ENCODE data around the gene FMO5.
A peak's percentile ranks its signal among the peaks of the same experiment; 100 is the strongest.
"Not testable (repeated sequence)": the region's sequence is repeated elsewhere in the genome, so short reads cannot be mapped to it uniquely, and the experiment has no call there.

The FMO5 gene, protein sequence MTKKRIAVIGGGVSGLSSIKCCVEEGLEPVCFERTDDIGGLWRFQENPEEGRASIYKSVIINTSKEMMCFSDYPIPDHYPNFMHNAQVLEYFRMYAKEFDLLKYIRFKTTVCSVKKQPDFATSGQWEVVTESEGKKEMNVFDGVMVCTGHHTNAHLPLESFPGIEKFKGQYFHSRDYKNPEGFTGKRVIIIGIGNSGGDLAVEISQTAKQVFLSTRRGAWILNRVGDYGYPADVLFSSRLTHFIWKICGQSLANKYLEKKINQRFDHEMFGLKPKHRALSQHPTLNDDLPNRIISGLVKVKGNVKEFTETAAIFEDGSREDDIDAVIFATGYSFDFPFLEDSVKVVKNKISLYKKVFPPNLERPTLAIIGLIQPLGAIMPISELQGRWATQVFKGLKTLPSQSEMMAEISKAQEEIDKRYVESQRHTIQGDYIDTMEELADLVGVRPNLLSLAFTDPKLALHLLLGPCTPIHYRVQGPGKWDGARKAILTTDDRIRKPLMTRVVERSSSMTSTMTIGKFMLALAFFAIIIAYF

DNA sequence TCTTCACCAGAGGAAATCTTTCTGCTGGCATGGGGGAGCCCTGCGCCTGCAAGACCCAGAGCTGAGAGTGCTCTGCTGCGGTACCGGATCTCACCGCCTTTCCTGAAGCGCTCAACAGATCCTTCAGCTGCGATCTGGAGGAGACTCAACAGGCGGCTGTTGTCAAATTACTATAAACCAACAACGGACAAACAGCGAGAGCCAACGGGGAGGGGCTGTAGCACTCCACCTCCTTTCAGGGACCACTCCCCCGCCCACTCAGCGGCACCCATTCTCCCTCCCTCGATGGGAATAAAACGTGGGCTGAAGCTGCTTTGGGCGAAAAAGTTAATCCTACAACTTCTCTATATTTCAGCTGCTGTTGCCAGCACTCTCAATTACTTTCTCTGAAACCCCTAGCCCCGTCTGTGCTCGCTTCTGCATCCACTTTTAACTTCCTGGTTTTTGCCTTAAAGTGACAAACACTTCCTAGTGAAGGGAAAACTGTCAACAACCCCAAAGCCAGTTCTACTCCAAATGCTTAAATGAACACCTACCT lies at the start of gene FMO5:
Gene FMO5, minus strand, starts transcription at position 147 of the 538 bp plus-strand sequence. CDS start 310 bp downstream, outside the sequence.
- DNase-seq = peak; percentile 39

DNA sequence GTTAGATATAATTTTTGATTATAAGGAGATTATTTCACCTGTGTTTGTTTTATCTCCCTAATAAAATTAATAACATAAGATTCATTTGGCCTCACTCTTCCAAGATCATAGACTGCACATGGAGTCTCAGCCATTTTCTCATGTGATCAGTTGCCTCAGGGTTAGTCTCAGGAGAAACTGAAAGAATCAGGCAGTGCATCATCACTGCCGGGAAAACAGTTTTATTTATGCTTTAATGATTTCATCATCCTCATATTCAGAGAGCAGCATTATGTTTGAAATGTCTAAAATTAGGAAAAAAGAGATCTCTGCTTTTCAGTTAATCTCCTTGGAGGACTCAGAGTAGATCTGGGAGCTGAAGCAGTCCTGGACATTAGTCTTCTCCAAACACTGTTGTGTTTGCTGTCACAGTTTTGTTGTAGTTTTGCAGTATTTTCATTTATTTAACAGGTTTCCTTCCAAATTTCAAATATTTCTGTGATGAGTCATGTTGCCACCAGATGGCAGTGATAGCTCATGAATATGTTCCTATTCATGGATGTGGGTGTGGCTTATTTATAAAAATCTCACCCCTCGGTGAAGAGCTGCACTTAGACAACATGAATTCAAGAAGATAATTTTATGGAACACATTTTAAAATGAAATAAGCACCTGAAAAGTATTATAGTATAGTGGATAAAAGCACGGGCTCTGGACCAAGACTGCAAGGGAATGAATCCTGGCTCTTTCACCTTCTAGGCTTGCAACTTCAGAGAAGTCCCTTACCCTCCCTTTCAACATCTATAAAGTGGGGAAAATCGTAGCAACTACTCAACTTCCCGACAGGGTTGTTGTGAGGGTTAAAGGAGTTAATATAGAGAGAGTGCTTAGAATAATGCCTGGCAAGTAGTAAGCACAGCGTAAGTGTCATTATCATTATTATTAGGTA lies 48.5 kb upstream of the FMO5 start:
- no peak for DNase-seq

DNA sequence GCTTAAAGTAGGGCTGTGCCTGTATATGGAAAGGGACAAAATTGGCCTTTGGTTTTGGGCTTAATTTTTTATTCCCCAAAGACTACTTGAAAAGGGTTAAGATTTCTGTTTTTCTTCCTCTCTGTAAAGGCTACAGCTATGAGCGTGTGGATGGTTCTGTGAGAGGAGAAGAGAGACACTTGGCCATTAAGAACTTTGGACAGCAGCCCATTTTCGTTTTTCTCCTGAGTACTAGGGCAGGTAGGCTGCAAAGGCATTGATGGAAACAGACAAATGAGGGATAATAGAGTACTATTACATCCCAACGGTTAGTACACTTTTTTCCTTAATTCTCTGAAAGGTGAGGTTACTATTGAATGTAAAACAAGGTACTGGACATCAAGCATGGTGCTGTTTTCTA lies 46.9 kb upstream of the FMO5 start:
- no peak for DNase-seq

DNA sequence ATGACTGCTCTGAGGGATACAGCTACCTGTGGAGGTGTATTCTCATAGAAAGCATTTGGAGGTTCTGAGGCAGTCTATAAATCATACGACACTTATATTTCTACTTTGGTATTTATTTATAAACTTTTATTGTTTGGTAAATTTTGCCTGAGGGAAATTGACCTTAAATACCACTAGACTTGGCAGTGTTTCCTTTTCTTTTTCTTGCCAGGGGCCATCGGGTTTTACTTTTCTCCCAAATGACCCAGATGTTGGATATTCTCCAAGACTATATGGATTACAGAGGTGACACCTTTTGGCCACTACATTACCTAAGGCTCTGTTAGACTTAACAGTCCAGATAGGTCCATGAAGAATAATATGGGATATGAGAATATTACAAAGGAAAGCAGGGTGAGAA lies 45.6 kb upstream of the FMO5 start:
- no peak for DNase-seq

DNA sequence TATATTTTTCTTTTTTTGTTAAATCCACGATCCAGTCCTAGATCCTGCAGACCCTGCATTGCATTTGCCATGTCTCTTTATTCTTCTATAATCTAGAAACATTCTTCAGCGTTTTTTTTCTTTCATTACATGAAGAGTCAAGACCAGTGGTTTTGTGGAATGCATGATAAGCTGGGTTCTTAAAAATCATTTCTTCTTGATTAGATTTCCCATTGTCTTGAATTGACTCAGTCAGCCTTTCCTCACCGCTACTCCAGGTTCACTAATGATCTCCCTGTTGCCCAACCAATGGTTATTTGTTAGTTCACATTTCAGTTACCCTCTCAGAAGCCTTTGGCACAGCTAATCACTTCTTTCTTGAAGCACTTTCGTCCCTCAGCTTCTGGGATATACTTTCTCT lies 42.6 kb upstream of the FMO5 start:
- DNase-seq = no peak

DNA sequence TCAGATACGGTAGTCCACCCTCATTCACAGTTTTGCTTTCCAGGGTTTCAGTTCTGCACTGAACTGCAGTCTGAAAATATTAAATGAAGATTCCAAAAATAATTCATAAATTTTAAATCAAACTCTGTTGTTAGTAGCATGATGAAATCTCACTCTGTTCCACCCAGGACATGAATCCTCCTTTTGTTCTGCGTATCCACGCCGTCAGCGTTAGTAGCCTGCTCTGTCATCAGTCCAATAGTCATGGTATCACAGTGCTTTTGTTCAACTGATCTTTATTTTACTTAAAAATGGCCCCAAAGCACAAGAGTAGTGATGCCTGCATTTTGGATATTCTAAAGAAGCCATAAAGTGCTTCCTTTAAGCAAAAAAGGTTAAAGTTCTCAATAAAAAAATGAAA lies 41.2 kb upstream of the FMO5 start:
- DNase-seq = no peak

DNA sequence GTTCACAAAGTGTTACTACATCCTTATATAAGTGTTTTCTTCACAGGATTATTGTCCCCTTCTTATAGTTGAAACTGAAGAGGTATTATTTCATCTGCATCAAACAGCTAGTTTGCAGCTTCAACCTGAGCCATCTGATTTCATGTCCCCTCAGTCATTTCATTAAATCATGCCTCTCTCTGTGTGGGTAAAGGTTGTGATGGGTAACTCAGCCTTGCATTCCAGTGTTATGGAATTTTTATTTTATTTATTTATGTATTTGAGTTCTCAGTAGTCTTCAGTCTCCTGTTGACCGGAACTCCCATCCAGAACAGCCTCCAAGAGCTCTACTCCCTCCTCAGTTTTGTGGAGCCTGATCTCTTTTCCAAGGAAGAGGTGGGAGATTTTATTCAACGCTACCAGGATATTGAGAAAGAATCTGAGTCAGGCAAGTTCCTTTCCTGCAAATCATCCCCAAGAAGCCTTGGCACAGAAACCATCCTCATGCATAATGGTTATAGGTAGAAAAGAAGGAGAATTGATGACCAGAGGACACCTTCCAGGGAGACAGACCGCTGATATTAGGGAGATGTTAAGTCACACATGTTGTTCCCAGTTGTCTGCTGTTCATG lies 39.1 kb upstream of the FMO5 start:
- no peak for DNase-seq

DNA sequence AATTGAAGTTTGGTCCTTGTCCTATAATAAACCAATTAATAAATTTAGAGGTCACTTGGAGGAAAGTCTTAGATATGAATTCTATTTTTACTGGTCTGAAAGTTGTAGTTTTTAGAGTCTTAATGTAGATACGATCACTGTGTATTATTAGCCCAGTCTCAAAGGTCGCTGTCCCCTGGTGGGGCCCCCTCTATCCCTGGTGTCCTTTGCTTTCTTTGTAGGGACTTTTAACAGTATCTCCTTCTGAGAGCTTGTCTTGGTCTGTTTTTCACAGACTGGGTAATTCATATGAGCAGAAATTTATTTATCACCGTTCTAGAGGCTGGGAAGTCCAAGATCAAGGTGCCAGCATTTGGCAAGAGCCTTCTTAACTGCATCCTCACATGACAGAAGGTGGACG lies 35.8 kb upstream of the FMO5 start:
- no peak for DNase-seq

DNA sequence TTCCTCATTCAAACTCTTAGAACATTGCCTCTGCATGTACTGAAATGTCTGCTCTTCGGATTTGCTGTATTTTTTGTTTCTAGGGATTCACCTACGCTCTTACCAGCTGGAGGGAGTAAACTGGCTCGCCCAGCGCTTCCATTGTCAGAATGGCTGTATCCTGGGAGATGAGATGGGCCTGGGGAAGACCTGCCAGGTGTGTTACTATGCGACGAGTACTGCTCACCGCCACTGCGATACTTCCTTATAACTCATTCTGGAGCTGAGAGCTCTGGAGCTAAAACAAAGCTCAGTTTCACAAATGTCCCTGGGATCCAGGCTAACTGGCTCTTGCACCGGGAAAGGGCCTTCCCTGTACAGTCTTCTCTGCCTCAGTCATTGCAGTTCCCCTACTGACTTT lies 27.4 kb upstream of the FMO5 start:
- DNase-seq = no peak

DNA sequence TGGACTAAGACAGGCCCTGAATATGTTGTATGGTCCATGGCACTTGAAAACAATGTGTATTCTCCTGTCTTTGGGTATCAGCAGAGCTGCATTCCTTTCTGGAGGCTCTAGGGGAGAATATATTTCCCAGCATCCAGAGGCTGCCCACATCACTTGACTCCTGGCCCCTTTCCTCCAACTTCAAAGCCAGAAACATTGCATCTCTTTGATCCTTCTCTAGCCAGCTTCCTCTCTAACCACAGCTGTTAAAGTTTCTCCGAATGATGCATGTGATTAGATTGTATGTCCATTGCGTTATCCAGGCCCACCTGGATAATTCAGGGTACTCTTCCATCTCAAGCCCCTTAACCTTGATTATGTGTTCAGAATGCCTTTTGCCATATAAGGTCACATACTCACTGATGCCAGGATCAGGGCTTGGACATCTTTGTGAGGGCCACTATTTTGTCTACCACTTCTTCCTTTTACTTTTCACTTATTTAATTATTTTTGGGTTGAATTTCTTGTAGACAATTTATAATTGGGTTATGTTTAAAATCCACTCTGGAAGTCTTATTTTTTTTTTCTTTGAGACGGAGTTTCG lies 22.6 kb upstream of the FMO5 start:
- DNase-seq = no peak

DNA sequence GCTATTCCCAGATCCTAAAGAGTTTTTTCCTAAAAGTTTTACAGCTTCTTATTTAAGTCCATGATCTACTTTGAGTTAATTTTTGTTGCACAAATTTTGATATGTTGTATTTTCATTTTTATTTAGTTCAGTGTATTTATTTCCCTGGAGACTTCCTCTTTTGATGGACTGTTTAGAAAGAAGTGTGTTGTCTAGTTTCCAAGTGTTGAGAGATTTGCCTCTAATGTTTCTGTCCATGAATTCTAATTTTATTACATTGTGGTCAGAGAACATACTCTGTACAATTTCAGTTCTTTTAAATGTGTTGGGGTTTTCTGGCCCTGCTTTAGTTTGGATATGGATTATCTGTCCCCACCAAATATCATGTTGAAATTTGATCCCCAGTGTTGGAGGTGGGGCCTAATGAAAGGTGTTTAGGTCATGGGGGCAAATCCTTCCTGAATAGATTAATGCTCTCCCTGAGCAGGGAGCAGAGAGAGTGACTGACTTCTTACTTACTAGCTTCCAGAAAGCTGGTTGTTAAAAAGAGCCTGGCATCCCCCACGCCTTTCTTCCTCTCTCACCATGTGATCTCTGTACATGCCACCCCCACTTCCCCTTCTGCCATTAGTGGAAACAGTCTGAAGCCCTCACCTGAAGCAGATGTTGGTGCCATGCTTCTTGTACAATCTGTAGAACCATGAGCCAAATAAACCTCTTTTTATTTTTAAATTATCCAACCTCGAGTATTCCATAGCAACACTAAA lies 21.9 kb upstream of the FMO5 start:
- no peak for DNase-seq

DNA sequence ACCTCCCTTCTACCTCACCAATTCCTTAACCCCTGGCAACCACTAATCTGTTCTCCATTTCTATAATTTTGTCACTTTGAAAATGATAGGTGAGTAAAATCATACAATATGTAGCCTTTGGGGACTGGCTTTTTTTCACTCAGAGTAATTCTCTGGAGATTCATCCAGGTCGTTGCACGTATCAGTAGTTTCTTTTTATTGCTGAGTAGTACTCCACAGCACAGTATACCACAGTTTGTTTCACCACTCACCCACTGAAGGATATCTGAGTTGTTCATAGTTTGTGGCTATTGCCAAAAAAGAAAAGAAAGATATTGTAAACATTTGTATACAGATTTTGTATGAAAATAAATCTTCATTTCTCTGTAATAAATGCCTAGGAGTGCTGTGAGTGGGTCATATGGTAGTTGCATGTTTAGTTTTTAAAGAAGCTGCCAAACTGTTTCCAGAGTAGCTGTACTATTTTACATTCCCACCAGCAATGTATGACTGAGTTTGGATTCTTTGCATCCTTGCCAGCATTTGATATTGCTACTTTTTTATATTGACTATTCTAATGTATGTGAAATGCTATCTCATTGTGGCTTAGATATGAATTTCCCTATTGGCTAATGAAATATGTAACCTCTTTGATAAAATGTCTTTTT lies 21.0 kb upstream of the FMO5 start:
- DNase-seq = no peak

DNA sequence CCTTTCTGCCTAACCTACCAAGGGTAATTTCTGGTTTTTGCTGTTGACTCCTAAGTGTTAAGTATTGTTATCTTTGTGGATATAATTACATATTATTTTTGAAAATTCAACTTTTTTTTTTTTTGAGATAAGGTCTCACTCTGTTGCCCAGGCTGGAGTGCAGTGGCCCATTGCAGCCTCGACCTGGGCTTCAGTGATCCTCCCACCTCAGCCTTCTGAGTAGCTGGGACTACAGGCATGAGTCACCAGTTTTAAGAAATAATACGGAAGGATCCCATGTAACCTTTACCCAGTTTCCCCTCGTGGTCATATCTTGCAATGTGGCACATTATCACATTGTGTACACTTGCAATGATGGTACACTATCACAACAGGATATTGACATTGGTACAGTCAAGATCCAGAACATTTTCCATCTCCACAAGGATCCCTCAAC lies 20.5 kb upstream of the FMO5 start:
- no peak for DNase-seq

DNA sequence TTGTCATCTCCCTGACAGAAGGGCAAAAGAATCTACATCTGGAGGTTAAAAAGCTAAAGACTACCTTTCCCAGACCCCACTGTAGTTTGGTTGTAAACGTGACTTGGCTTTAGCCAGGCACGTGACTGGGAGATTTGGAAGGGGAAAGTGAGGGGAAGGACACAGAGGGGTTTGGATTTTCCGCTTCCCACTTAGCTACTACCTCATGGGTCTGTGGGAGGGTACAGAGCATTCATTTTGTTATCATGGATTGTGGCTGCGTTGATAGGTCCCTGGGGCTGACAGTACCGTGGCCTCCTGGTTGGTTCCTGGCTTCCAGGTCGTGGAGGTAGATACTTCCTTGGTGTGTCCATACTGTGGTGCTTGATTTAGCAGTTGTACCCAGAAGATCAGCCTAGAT lies 20.0 kb upstream of the FMO5 start:
- no peak for DNase-seq

DNA sequence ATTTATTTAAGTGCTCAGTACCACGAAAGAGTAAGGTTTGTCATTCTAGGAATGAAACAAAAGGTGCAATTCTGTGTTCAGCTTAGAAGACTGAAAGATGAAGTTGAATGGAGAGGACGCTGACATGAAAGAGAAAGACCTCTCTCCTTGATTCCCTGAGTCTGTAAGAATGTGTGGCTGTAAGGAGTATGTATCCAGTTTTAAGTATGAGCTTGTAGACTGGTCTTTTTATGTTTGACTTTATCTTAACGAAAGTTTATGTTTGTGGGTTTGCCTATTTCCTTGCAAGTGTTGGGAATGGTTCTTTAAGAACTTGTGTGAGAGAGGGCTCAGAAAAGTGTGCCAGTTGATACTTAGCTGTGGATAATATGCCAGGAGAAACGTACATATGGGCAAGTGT lies 18.7 kb upstream of the FMO5 start:
- DNase-seq = no peak

DNA sequence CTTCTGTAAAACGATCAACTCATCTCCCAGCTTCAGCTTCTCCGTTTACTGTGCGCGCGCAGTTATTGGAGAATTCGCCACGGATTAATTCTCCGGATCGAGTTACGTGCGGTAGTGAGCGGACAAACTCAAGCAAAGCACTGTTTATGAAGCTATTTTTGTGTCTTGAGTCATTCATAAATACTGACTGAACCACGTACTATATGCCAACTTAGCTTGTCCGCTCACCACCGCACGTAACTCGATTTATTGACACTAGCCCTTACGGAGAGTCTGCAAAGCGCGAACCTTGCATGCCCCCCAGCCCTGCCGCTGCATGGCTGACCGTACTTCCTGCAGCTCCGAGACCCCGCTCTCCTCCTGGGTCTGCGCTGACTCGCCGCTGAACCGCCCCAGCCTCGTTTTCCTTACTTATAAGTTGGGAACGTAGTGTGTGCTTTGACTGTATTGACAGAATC lies 18.1 kb upstream of the FMO5 start:
- no peak for DNase-seq

DNA sequence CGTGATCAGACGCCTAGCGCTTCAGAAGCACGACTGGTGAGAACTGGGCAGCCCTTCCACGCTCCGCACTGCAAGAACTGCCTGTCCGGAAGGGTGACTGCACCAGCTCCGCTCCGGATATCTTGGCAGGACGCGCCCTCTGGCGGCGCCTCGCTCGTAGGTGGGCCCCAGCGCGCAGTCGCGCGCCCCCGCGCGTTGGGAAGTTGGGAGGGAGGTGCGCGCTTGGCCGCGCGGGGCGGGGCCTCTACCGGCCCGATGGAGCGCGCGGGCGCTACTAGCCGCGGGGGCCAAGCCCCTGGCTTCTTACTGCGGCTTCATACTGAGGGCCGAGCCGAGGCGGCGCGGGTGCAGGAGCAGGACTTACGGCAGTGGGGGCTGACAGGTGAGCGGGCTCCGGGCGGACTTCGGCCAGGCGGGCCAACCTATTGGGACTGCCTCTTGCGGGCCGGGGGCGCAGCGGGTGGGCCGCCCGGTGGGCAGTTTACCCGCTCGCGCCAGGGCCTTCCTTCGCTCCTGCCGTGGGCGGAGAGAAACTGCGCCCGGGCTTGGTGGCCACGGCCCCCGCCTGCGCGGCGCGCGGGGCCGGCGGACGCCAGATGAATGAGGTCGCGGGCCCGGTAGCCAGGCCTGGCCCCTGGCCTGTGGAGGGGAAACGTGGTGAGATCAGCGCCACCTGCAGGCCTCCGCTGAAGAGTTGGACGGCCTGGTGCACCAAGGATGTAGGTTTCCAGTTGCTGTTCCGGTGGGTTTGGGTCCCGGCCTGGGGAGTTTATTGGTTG lies 17.5 kb upstream of the FMO5 start, which contains the start of gene CHD1L:
Gene CHD1L, plus strand, starts transcription at position 236 of the 779 bp plus-strand sequence. Its CDS starts 20 bp downstream, at position 256.
- peak; percentile 93 for DNase-seq

DNA sequence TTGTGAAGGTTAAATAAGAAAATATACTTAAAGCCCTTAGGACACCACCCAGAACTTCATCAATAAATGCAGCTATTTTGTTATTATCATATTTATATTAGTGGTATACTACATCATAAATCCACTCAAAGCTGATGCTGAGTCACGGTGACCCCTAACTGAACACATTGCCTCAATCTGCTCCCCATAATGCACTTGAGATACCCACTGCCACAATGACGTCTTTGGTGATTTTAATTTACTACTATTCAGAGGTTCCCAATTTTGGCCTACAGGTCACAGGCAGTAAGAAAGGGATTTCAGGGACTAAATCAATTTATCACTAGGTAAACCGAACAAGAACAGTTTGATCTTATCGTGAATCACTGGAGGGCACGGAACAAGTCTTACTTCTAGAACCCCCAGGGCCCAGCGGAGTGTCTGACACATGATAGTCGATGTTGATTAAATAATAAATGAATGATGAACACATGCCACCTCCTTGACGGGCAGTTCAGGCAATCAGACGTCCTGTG lies 16.9 kb upstream of the FMO5 start:
- DNase-seq = no peak

DNA sequence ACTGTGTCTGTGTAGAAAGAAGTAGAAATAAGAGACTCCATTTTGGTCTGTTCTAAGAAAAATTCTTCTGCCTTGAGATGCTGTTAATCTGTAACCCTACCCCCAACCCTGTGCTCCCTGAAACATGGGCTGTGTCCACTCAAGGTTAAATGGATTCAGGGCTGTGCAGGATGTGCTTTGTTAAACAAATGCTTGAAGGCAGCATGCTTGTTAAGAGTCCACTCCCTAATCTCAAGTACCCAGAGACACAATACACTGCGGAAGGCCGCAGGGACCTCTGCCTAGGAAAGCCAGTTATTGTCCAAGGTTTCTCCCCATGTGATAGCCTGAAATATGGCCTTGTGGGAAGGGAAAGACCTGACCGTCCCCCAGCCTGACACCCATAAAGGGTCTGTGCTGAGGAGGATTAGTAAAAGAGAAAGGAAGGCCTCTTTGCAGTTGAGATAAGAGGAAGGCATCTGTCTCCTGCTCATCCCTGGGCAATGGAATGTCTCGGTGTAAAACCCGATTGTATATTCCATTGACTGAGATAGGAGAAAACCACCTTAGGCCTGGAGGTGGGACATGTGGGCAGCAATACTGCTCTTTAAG lies 15.1 kb upstream of the FMO5 start:
- DNase-seq = not testable (repeated sequence)

Measured in activated effector memory CD4-positive, alpha-beta T cell treated with Interleukin-2 at 50 U/mL for 16 hours (primary cell).